AG04450 (cell line): ENCODE results near the gene WDR19. TPM values are rescaled to one million over a fixed set of nuclear protein-coding genes. Genes with fewer than 3 reads are reported as not detected.

Experiments
- CTCF ChIA-PET: fragments of 300-600, 350-600 bp; formaldehyde crosslinking; extraction: SDS; loops from one replicate; lab custom pipeline; 2022; ENCODE audit warnings: antibody characterized with exemption, inconsistent platforms; lab: Charles Lee
- POLR2A ChIA-PET: fragments of 350-600 bp; formaldehyde crosslinking; extraction: SDS; loops from one replicate; lab custom pipeline; 2021; ENCODE audit warnings: antibody characterized with exemption, inconsistent platforms; lab: Yijun Ruan, JAX
- DNase-seq: peaks from one replicate; pipeline ENCODE4 v3.0.0-alpha.2; 2011; ENCODE audit warnings: low read depth, low spot score
- H3K27ac ChIP-seq: one replicate; pipeline ENCODE4 v1.5.1; 2012; ENCODE audit warnings: low read depth, low read length, control low read depth
- H3K27me3 ChIP-seq: one replicate; pipeline ENCODE4 v1.6.0; 2012; ENCODE audit warnings: low read length; ENCODE audit not compliant: control insufficient read depth, insufficient read depth
- H3K4me3 ChIP-seq: 2 replicates; pipeline ENCODE4 v1.5.1; 2011; ENCODE audit warnings: mild to moderate bottlenecking, low read depth, low read length, control low read depth
- H3K9me3 ChIP-seq: 2 replicates; pipeline ENCODE4 v1.5.1; 2012; ENCODE audit warnings: low read length; ENCODE audit not compliant: control insufficient read depth, insufficient read depth
- polyA plus RNA-seq: library from polyadenylated mRNA; depleted of rRNA; stranded (reverse); fragments of >200 nt; gene quantifications from 2 replicates; pipeline ENCODE4 v1.2.3, GENCODE V29; 2011
- TF ChIP-seq, protein P1 (sequence below): IDR thresholded peaks from 2 replicates; pipeline ENCODE4 v1.5.1; 2011; ENCODE audit warnings: low read depth, low read length, control low read depth, inconsistent platforms

WDR19 gene
- polyA plus RNA-seq, 1 experiment: 48.9 TPM

GRCh38 chr4:39319676-39320075 is 137.3 kb downstream of the WDR19 start:
- DNase-seq: peak; percentile 63
- Histone ChIP-seq H3K9me3 (no peaks in the 10 kb centered on the region; the same call in 1 of the 2 replicates), H3K27me3 (no peaks in the 10 kb centered on the region), H3K4me3 (no peak overlapping the region), H3K27ac (peak overlapping the region; percentile 54)
- ChIA-PET POLR2A (no interaction called here), CTCF (interaction anchor here (0.8 kb wide), 1 partner anchor 30 kb away, joined by 4 read pairs; no protein-coding TSS in a partner anchor)
- TF ChIP-seq, protein P1, sequence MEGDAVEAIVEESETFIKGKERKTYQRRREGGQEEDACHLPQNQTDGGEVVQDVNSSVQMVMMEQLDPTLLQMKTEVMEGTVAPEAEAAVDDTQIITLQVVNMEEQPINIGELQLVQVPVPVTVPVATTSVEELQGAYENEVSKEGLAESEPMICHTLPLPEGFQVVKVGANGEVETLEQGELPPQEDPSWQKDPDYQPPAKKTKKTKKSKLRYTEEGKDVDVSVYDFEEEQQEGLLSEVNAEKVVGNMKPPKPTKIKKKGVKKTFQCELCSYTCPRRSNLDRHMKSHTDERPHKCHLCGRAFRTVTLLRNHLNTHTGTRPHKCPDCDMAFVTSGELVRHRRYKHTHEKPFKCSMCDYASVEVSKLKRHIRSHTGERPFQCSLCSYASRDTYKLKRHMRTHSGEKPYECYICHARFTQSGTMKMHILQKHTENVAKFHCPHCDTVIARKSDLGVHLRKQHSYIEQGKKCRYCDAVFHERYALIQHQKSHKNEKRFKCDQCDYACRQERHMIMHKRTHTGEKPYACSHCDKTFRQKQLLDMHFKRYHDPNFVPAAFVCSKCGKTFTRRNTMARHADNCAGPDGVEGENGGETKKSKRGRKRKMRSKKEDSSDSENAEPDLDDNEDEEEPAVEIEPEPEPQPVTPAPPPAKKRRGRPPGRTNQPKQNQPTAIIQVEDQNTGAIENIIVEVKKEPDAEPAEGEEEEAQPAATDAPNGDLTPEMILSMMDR: no peak

DNA sequence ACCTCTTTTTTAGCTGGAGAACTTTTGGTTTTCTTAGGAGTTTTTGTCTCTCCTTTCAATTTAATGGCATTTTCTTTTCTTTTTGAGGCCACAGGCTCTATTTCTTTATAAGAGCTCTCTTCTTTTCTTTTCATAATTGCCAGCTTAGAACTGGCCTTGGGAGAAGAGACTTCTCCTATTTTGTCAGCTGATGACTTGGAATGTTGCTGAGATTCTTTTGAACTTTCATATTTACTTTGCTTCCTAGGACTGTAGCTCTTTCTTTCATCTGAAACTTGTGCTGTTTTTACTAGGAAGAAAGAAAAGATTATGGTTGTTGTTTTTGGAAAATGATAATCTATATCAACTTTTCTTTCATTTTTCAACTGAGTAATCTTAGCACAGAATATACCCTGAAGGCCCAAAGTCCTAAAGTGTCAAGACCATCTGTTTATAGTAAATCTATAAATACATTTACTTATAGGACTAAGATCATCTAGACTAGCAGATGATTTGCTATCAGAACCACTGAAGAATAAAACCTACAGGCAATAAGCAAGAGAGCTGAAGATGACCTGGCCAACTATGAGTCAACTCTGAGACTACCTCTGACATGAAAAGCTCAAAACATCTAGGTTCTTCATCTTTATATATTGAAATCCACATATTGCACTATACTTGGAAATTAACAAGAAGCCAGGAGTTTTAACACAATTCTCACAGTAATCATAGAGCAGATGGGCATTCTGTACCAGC is 138.2 kb downstream of the WDR19 start:
- Histone ChIP-seq H3K27me3 (no peaks in the 10 kb centered on the region), H3K27ac (peak overlapping the region; percentile 54), H3K9me3 (no peaks in the 10 kb centered on the region; the same call in 1 of the 2 replicates), H3K4me3 (no peak overlapping the region)
- no peak for DNase-seq
- POLR2A ChIA-PET: interaction anchor here (0.7 kb wide), 1 partner anchor 11 kb away, joined by 6 read pairs; no protein-coding TSS in a partner anchor
- CTCF ChIA-PET: interaction anchor here (0.5 to 0.8 kb wide), 5 partner anchors 30 to 1315 kb away, joined by 4 to 6 read pairs (median 4); no protein-coding TSS in a partner anchor
- TF ChIP-seq, protein P1: no peak

DNA sequence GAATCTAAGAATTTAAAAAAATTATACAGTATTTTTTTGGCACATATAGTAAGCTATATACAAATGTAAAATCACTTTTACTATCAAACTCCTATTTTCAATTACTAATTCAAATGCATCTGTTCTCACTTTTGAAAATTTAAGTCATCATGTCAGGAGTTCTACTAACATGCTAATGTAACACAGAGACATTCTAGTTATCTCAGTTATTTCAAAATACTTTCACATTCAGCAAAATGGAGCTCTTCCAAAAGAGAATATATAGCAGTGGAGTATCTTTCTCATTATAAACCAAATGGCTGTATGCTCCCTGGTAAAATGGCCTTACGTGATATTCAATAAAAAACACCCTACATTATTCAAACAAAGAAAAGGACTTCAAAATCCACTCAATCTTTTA is 141.5 kb downstream of the WDR19 start:
- POLR2A ChIA-PET: no interaction called here
- H3K27ac ChIP-seq: no peak overlapping the region
- no peaks in the 10 kb centered on the region for H3K9me3 ChIP-seq
- no peak for DNase-seq
- CTCF ChIA-PET: no interaction called here
- no peaks in the 10 kb centered on the region for H3K27me3 ChIP-seq
- TF ChIP-seq, protein P1: no peak
- no peak overlapping the region for H3K4me3 ChIP-seq

- H3K27ac ChIP-seq: no peak overlapping the region
- POLR2A ChIA-PET: interaction anchor here (0.6 kb wide), 1 partner anchor 564 kb away, joined by 5 read pairs; no protein-coding TSS in a partner anchor
- no peaks in the 10 kb centered on the region for H3K9me3 ChIP-seq
- no peak overlapping the region for H3K4me3 ChIP-seq
- no peak for DNase-seq
- TF ChIP-seq, protein P1: no peak
- CTCF ChIA-PET: no interaction called here
- no peaks in the 10 kb centered on the region for H3K27me3 ChIP-seq
Measured at GRCh38 chr4:39324446-39324845, 142.1 kb downstream of the WDR19 start.

DNA sequence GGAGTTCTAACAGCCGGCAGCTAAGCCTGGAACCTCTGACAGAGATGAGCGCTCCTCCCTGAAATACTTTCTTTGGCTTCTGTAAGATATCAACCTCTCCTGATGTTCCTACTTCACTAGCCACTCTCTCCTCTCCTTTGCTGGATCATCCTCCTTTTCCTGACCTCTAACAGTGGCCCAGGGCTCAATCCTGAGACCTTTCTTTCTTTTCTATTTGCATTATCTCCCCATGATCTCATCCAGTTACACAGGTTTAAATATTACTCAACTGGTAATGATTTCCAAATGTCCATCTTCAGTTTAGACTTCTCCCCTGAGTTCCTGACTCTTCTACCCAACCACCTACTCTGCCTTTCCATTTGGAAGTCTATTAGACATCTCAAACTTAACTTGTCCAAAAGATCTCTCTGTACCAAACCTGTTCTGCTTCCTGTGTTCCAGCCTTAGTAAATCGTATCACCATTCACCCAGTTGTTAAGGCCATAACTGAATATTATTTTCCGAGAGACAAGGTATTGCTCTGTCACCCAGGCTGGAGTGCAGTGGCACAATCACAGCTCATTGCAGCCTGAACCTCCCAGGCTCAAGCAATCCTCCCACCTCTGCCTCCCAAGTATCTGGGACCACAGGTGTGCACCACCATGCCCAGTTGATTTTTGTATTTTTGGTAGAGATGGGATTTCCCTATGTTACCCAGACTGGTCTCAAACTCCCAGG is 142.7 kb downstream of the WDR19 start:
- H3K27me3 ChIP-seq: no peaks in the 10 kb centered on the region
- POLR2A ChIA-PET: interaction anchor here (0.6 kb wide), 1 partner anchor 565 kb away, joined by 5 read pairs; no protein-coding TSS in a partner anchor
- H3K9me3 ChIP-seq: no peaks in the 10 kb centered on the region
- H3K4me3 ChIP-seq: no peak overlapping the region
- TF ChIP-seq, protein P1: no peak
- DNase-seq: no peak
- CTCF ChIA-PET: no interaction called here
- H3K27ac ChIP-seq: no peak overlapping the region
